ENCODE results near the gene SEMA4A. TPM values are rescaled to one million over a fixed set of nuclear protein-coding genes. Genes with fewer than 3 reads are reported as not detected.

The SEMA4A gene
- total and polyA plus RNA-seq, 2 of the 8 experiments (the other 6 are each of a cell fraction or from before 2014, with no cell fraction given), result 7.3 to 10.6 TPM

DNA sequence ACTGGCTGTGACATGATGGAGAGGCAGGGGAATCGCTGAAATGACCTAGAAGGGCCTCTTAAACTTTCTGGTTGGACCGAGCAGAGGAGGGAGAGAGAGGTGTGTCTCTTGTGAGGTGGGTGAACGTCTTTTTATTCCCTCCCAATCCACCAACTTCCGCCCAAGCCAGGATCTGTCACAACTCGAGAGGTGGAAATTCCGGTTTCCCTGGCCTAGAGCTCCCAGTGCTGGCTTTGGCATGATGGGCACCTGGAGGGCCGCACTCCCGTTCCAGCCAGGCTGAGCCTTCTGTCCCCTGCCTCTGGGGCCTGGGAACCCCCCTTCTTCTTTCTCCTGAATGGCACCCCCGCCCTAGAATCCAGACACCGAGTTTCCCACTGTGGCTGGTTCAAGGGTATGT lies at the start of gene SEMA4A (continued):
- TF ChIP-seq, protein P1, sequence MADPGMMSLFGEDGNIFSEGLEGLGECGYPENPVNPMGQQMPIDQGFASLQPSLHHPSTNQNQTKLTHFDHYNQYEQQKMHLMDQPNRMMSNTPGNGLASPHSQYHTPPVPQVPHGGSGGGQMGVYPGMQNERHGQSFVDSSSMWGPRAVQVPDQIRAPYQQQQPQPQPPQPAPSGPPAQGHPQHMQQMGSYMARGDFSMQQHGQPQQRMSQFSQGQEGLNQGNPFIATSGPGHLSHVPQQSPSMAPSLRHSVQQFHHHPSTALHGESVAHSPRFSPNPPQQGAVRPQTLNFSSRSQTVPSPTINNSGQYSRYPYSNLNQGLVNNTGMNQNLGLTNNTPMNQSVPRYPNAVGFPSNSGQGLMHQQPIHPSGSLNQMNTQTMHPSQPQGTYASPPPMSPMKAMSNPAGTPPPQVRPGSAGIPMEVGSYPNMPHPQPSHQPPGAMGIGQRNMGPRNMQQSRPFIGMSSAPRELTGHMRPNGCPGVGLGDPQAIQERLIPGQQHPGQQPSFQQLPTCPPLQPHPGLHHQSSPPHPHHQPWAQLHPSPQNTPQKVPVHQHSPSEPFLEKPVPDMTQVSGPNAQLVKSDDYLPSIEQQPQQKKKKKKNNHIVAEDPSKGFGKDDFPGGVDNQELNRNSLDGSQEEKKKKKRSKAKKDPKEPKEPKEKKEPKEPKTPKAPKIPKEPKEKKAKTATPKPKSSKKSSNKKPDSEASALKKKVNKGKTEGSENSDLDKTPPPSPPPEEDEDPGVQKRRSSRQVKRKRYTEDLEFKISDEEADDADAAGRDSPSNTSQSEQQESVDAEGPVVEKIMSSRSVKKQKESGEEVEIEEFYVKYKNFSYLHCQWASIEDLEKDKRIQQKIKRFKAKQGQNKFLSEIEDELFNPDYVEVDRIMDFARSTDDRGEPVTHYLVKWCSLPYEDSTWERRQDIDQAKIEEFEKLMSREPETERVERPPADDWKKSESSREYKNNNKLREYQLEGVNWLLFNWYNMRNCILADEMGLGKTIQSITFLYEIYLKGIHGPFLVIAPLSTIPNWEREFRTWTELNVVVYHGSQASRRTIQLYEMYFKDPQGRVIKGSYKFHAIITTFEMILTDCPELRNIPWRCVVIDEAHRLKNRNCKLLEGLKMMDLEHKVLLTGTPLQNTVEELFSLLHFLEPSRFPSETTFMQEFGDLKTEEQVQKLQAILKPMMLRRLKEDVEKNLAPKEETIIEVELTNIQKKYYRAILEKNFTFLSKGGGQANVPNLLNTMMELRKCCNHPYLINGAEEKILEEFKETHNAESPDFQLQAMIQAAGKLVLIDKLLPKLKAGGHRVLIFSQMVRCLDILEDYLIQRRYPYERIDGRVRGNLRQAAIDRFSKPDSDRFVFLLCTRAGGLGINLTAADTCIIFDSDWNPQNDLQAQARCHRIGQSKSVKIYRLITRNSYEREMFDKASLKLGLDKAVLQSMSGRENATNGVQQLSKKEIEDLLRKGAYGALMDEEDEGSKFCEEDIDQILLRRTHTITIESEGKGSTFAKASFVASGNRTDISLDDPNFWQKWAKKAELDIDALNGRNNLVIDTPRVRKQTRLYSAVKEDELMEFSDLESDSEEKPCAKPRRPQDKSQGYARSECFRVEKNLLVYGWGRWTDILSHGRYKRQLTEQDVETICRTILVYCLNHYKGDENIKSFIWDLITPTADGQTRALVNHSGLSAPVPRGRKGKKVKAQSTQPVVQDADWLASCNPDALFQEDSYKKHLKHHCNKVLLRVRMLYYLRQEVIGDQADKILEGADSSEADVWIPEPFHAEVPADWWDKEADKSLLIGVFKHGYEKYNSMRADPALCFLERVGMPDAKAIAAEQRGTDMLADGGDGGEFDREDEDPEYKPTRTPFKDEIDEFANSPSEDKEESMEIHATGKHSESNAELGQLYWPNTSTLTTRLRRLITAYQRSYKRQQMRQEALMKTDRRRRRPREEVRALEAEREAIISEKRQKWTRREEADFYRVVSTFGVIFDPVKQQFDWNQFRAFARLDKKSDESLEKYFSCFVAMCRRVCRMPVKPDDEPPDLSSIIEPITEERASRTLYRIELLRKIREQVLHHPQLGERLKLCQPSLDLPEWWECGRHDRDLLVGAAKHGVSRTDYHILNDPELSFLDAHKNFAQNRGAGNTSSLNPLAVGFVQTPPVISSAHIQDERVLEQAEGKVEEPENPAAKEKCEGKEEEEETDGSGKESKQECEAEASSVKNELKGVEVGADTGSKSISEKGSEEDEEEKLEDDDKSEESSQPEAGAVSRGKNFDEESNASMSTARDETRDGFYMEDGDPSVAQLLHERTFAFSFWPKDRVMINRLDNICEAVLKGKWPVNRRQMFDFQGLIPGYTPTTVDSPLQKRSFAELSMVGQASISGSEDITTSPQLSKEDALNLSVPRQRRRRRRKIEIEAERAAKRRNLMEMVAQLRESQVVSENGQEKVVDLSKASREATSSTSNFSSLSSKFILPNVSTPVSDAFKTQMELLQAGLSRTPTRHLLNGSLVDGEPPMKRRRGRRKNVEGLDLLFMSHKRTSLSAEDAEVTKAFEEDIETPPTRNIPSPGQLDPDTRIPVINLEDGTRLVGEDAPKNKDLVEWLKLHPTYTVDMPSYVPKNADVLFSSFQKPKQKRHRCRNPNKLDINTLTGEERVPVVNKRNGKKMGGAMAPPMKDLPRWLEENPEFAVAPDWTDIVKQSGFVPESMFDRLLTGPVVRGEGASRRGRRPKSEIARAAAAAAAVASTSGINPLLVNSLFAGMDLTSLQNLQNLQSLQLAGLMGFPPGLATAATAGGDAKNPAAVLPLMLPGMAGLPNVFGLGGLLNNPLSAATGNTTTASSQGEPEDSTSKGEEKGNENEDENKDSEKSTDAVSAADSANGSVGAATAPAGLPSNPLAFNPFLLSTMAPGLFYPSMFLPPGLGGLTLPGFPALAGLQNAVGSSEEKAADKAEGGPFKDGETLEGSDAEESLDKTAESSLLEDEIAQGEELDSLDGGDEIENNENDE (IDR thresholded peaks at IDR 0.05; ENCODE audit: insufficient replicate concordance, low read length), result no peak
- TF ChIP-seq FOSL1 (IDR thresholded peaks at IDR 0.05; ENCODE audit: insufficient read depth, low read depth, low read length), result no peak
- no peak for TF ChIP-seq JUN (IDR thresholded peaks at IDR 0.05; ENCODE audit: low read depth, low read length)
- TF ChIP-seq EZH2 (IDR thresholded peaks at IDR 0.05; ENCODE audit: low read depth, low read length, severe bottlenecking), result no peak
- TF ChIP-seq RFX5 (IDR thresholded peaks at IDR 0.05; ENCODE audit: borderline replicate concordance, low read depth, low read length), result no peak
- TF ChIP-seq RAD21 (IDR thresholded peaks at IDR 0.05 in 1 of 2, conservative IDR thresholded peaks at IDR 0.05 in 1 of 2; ENCODE audit: low read depth in 2 of 2, low read length in 2 of 2), result no peak
- TF ChIP-seq SRF (IDR thresholded peaks at IDR 0.05; ENCODE audit: low read depth, low read length), result no peak
- no peak for TF ChIP-seq BCL11A (IDR thresholded peaks at IDR 0.05; ENCODE audit: low read depth in 2 of 2, low read length in 2 of 2)
- TF ChIP-seq, protein P2, sequence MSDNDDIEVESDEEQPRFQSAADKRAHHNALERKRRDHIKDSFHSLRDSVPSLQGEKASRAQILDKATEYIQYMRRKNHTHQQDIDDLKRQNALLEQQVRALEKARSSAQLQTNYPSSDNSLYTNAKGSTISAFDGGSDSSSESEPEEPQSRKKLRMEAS (IDR thresholded peaks at IDR 0.05), result no peak
- no peak for TF ChIP-seq YY1 (IDR thresholded peaks at IDR 0.05; ENCODE audit: low read depth, low read length)
- TF ChIP-seq KDM5A (IDR thresholded peaks at IDR 0.05; ENCODE audit: low read length), result no peak
- TF ChIP-seq BRCA1 (IDR thresholded peaks at IDR 0.05; ENCODE audit: low read depth, low read length), result no peak
